NCI-H146 treated with DMSO at 0.1 percent for 48 hours (cell line): ENCODE measurements around the gene VSTM5.
"Not testable (repeated sequence)": the region's sequence is repeated elsewhere in the genome, so short reads cannot be mapped to it uniquely, and the experiment has no call there.

ENCODE experiments used
- DNase-seq: peaks from one replicate; lab custom pipeline; 2025; ENCODE audit not compliant: unreplicated experiment; lab: John Stamatoyannopoulos, UW

The VSTM5 gene, protein sequence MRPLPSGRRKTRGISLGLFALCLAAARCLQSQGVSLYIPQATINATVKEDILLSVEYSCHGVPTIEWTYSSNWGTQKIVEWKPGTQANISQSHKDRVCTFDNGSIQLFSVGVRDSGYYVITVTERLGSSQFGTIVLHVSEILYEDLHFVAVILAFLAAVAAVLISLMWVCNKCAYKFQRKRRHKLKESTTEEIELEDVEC

DNA sequence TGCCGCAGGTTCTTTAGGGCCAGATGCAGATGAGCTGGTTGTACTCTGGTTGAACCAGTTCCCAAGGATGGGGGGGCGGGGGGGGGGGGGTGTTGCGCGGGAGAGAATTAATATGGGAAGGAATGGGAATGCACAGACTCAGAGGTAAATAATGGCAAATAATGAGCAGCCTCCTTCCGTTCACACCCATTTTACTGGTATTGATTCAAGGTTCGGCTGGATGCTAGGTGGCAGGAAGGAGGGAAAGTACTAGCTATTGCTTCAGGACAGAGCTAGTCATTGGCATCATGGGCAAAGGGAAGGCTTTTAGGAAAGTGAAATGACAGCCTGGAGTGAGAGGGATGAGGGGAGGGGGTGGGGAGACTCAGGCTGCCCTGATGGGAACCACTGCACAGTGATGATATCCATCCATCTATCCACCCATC is at the start of gene VSTM5:
TSS of gene VSTM5 (minus strand) at position 25 of the 425 bp plus-strand sequence. CDS start 116 bp downstream, outside the sequence.
- peak; percentile 51 for DNase-seq

DNA sequence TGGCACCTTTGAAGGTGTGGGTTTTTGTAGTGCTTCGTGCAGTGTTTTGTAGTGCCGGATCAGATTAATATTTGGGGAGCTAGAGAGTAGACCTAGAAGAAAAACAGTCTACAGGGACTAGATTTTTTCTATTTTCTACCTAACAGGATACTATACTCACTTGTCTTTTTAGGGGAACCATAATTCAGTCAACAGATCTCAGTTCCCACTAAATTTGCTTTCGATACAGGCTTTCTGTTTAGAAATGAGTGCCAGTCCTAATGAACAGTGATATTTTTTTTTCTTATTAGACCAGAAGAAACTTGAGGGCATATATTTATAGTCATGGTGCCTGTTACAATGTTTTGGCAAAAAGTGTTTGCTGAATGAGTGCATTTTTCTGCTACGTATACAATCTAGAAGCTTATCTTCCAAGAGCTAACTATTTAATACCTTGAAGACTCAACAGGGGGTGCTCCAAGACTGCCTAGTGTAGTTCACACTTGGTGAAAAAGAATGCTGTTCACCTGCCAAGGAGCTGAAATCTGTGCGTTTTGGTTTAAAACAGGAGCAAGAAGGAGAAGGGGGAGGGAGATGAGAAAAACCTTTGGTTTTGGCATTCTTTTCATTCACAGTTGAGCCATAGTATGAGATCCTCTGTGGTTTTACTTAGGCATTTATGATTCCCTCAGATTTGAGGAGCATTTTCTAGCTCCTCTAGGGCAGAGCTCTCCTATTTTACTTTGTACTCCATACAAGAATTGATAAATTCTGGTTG is 44.9 kb upstream of the VSTM5 start:
- DNase-seq, result peak; percentile 30

DNA sequence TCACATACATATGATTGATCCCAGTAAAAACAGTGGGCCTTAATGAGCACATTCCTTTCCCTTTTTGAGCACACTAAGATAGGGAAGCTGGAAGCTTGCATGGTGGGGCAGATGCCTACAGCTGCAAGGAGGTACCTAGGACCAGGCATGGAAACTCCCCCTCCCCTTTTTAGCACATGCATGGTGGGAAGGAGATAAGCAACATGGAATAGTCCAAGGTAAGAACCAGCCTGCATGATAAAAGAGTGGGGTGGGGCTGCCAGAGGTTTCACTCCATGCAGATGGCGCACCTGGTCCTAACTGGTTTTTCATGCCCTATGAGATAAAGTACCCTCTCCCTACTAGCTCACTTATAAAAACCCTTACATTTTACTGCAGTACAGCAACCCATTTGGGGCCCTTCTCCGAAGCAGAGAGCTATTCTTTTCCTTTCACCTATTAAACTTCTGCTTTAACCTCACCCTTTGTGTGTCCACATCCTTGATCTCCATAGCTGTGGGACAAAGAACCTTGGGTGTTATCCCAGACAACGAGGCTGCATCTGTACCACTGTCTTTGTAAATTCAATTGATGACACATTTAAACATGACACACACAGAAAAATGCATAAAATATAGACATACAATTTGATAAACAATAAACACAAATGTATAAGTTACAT is 40.1 kb upstream of the VSTM5 start:
- no peak for DNase-seq

DNA sequence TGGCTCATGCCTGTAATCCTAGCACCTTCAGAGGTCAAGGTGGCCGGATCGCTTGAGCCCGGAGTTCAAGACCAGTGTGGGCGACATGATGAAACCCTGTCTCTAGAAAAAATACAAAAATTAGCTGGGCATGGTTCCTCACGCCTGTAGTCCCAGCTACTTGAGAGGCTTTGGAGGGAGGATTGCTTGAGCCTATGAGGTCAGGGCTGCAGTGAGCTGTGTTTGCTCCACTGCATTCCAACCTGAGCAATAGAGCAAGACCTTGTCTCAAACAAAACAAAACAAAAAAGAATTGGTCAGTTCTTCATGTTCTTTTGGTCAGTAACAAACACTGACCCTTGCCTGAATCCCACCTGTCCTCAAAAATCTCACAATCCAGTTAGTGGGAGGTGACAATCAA is 36.7 kb upstream of the VSTM5 start:
- no peak for DNase-seq

DNA sequence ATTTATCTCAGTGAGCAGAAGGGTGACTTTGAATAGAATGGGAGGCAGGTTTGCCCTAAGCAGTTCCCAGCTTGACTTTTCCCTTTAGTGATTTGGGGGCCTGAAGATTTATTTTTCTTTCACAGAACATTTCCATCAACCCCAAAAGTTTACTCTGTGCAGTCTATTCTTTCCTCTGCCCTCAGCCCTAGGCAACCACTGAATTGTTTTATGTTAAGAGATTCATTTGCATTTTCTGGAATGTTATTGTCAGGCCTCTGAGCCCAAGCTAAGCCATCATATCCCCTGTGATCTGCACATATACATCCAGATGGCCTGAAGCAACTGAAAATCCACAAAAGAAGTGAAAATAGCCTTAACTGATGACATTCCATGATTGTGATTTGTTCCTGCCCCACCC is 28.7 kb upstream of the VSTM5 start:
- not testable (repeated sequence) for DNase-seq

DNA sequence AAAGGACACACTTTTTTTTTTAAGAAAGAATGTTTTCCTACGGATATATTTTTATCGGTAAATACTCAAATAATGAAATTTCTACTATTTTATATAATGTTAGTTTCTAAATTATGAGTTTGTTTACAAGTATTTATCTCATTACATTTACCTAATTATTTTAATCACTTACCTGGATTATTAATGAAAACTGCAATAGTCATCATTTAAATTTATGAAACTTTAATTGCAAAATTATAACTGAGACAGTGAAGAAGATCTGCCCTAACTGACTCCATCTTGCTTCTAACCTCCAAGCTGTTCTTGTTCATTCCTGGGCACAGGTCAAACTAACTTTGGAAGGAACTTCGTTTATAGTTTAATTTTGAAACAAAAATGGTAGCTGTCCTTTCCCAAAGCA is 25.2 kb upstream of the VSTM5 start:
- no peak for DNase-seq

DNA sequence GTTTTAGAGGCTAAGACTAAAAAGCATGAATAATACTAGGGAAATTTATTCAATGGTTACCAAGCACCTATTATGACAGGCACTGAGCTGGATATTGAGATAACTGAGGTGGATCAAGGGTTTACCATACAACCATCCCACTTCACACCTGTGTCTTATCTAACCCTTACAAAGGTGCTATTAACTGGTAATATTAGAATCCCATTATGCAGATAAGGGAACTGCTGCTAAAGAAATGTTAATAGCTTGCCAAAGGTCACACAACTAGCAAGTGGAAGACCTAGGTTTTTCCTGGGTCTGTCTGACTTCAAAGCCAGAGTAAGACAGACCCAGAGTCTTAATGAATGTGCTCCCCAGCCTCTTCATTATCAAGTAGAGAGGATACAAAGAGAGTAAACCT is 21.1 kb upstream of the VSTM5 start:
- no peak for DNase-seq

DNA sequence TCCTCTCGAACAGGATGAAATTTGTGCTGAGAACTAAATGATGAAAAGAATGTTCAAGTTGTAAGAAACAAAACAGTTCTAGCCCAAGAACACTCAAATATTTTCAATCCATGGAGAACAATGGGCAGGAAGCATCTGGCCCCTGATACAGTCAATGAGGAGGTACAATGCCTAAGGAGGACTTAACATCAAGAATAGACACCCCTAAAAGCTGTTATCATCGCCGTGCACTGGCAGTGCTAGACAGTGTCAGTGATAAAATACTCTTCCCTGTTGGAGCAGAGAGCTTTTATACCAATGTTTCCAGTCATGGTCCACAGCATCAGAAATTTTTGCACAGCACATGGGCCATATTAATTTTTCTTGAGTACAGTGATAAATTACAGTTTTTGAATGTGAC is 20.2 kb upstream of the VSTM5 start:
- no peak for DNase-seq

DNA sequence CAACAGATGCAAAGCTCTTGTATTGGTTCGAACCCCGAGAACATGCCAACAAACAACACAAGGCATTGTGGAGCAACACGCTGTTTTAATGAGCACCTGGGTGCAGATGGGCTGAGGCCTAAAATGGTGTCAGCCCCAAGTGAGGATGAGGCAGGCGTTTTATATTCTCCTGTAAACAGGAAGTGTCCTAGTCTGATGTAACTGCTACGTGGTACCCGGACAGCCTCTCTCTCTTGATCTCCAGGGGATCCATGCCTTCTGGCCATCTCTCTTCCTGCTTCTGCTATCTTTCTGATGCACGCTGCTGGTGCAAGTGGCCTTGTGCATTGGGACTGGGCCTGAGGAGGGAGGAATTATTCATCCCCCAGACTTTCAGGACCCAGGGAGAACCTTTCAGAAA is 19.4 kb upstream of the VSTM5 start:
- DNase-seq, result no peak

DNA sequence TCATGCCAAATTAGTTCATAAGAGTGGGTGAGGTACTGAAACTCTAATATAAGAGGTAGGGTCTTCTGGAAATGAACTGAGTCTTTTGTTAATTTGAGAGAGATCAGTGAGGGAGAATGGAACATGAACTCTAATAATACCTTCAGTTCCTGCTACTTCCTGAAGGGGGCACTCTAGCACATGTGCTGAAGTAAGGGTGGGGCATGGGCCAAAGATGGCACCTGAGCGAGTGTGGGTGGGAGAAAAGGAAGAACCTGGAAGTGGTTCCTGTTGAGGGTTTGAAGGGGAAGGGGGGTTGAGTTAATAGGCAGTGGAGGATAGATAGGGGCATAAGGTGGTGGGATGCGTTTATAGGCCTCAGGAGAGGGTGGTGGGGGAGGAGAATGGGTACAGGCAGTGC is 18.0 kb upstream of the VSTM5 start:
- DNase-seq, result not testable (repeated sequence)

DNA sequence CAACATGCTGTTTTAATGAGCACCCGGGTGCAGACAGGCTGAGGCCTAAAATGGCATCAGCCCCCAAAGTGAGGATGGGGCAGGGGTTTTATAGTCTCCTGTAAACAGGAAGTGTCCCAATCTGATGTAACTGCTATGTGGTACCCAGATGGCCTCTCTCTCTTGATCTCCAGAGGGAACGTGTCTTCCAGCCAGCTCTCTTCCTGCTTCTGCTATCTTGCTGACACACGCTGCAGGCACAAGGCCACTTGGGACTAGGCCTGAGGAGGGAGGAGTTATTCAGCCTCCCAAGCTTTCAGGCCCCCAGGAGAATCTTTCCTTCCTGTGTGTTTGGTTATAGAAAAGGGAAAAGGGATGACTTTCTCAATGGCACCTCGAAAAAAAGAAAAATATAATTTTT is 11.4 kb upstream of the VSTM5 start:
- DNase-seq, result no peak

DNA sequence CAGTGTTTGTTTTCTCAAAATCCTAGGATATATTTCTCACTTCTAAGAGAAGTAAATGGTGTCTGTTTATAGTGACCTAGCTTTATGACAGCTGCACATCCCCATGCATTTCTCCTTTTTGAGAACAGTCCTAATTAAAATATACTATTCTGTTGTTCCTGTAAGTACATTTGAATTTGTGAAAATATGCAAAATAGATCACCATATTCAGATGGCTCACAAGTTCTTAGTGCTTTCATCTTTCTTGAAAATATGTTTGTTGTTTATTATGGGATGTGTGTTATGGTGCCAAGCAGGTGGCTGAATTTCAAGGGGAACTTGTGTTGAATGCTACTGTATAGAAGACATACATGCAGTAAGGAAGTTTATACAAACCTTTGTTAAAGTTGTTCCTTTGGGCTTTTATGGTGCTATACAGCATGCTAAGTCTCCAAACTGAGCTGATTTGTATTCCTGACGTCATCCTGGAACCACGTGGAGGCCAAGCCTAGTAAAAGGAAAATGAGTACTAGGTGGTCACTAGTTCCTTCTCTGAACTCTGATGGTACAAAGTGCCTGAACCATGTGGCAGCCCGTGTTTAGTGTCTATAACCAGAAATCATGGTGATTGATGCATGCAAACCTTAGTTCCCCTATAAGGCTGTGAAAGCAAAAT is 7.8 kb upstream of the VSTM5 start:
- no peak for DNase-seq

DNA sequence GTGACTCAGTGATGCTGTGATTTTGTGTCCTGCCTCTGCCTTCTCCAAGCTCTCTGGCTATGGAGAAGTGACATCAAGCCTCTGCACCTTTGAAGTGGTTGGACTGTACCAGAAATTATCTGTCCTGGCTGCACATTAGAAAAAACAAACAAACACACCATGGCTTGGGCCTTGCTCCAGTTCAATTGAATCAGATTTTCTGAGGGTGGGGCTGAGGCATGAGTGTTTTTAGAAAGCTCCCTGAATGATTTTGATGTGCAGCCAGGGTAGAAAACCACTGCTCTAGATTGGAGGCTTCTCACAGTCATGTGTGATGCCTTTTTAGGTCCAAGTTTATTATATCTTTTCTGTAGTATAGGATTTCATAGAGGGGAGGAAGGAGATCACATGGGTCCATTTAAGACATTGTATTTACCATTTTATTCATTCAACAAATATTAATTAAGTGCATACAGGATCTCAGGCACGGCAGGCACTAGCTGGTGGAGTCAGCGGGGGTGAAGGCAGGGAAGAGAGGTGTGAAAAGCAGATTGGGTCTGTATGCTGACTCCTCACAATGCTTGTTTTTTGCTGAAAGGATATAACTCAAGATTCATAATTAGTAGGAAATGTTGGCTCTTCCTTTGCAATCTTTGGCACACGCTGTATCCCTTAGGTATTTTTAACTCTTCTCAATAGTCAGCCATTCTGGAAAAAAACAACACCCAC is 7.1 kb upstream of the VSTM5 start:
- DNase-seq, result no peak

DNA sequence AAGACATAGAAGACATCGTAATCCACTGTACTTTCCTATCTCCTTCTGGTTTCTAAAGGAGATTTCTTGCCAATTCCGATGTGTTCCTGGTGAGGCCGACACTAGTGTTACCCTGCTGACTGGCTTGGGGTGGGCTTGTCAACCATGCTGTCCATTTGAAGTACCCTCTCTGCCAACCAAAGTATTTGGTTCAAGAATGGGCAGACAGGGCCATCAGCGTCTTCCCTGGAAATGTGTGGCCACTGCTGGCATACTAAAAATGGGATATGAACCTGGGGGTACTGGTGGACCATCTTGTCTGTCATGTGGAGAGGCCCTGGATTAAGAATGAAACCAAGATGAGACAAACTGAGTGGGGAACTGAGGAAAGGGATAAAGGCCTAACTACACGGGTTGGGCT is 1.8 kb upstream of the VSTM5 start:
- no peak for DNase-seq

DNA sequence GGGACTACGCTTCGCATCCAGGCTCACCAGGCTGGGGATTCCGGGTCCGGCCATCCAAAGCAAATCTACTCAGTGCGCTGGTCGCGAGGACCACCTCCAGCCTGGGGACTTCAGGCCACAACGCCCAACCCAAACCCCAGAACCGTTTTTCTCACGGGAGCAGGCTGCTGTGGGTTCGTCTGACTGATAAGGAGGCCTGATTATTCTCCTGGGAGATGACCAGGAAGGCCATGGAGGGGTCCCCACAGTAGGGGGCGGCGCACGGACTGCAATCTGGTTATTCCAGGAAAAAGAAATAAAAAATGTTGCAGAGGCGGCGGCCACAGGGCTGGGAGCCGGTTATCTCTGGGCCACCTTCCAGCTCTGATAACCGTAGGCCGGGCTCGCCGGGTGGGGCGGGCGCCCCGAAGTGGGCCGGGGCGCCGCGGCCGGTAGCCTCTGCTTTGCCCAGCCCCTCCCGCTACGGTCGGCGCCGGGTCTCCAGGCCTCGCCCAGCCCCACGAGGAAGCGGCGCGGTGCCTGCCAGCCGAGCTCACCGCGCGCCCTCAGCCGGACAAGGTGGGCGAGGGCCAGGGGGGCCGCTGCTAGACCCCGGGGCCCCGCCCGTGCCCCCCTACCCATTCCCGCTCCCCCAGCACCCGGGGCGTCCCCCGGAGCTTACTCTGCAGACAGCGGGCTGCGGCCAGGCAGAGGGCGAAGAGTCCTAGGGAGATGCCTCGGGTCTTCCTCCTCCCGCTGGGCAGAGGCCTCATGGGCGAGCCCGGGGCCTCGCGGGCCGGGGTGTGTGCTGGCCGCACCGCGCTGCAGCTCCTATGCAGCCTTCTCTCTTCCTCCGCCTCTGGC is 446 bp downstream of the VSTM5 start:
- DNase-seq, result peak; percentile 51

DNA sequence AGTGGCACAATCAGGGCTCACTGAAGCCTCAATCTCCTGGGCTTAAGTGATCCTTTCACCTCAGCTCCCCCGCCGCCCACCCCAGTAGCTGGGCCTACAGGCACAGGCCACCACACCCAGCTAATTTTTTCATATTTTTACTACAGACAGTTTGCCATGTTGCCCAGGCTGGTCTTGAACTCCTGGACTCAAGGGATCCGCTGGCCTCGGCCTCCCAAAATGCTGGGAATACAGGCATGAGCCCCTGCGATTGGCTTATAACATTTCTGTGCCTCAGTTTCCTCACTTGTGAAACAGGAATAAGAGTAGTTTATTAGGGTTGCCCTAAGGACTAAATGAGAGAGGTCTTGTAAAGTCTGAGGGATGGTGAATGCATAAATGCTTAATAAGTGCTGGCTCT is 1.2 kb downstream of the VSTM5 start:
- DNase-seq, result no peak

DNA sequence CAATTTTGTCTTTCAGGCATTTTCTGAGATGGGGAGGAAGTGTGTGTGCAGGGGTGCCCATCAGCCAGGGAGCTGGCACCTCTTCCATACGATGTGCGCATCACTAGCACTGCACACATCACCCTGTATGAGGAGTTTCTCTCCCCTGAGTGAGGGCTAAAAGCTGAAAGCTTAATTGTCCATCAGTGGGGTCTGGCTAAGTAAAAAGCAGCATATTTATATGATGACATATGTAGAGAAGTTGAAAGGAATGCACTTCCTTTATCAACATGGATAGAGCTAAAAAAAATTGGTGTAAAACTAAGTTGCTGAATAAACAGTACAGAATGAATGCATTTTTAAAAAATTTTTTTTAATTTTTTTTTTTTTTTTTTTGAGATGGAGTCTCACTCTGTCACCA is 4.0 kb downstream of the VSTM5 start:
- no peak for DNase-seq

DNA sequence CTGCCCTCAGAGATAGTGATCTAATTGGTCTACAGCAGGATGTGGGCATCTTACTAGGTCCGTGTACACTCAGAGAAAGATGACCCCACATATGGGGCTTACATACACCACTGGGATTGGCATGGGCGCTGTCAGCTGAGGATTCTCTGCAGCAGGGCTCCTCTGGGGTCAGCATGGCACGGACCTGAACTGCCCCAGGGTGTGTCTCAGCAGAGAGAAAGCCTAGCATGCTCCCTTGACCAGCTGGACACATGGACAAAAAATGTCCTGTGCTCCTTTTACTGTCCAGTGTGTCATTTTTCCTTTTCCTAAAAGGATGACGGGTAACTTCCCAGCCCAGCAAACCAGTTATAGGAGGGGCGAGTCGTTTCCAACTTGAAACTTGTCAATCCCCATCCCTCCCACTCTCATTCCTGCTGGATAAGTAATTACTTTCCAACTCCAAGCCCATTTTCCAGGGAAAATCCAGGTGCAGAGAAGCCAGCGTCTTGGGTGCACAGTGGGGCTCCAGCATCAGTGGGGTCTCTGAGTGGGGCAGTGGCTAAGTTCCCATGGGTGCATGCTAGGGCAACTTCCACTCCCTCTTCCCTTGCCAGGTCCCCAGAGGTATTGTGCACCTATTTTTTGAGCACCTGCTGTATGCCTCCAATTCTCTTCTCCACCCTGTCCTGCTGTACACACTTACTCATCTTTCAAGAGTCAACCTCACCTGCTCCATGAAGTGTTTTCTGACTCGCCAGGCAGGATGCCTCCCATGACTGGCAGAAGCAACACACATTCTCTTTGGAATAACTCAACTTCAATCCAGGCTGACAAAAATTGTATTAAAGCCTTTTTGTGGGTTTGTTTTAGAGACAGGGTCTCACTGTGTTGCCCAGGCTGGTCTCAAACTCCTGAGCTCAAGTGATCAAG is 5.0 kb downstream of the VSTM5 start:
- DNase-seq, result no peak

DNA sequence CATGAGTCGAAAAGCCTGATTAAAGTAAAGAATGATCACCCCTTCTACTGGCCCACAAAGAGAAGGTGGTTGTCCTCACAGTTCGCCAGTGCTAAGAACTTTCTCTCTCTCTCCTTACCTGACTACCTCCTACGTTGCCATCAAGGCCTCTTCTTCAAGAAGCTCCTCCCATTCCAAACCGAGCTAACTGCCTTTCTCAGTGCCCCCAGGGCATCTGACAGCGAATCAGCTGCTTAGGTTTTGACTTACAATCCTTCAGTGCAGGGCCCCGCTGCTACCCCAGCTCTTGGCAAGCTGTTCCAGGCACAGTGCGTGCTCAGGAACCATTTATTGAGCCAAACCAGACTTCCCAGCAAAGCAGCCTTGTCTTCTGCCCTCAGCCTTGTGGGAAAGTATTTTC is 5.8 kb downstream of the VSTM5 start:
- DNase-seq, result no peak
